WTC11 (cell line): ENCODE data around the gene SSC5D. TPM values are rescaled to one million over a fixed set of nuclear protein-coding genes. Genes with fewer than 3 reads are reported as not detected.
A peak's percentile ranks its signal among the peaks of the same experiment; 100 is the strongest.

Source experiments
- ATAC-seq: fragments of 200-7000 bp; cut with Tn5 transposase; 2 replicates; pipeline ENCODE4 v1.10.0; 2021; ENCODE audit warnings: mild to moderate bottlenecking, moderate library complexity
- CTCF ChIA-PET: fragments of 300-600 bp; sonication (Branson Sonifier 250); formaldehyde crosslinking; loops from one replicate; lab custom pipeline; 2021; ENCODE audit warnings: antibody characterized with exemption; lab: Charles Lee
- POLR2A ChIA-PET: fragments of 350-600 bp; sonication (Branson Sonifier 250); formaldehyde crosslinking; loops from one replicate; lab custom pipeline; 2021; ENCODE audit warnings: antibody characterized with exemption; lab: Charles Lee
- DNase-seq: peaks from one replicate; pipeline ENCODE4 v3.0.0; 2021; ENCODE audit warnings: low spot score
- H3K27ac Mint-ChIP-seq: 2 replicates; pipeline ENCODE4 v1.8.0; 2021; ENCODE audit warnings: mixed read lengths
- H3K27me3 Mint-ChIP-seq: 2 replicates; pipeline ENCODE4 v1.8.0; 2021; ENCODE audit warnings: low read depth, mild to moderate bottlenecking, moderate library complexity, mixed read lengths
- H3K36me3 Mint-ChIP-seq: 2 replicates; pipeline ENCODE4 v1.8.0; 2021; ENCODE audit warnings: mixed read lengths
- H3K4me1 Mint-ChIP-seq: 2 replicates; pipeline ENCODE4 v1.8.0; 2022; ENCODE audit warnings: mixed read lengths
- H3K4me3 Mint-ChIP-seq: 2 replicates; pipeline ENCODE4 v1.8.0; 2021; ENCODE audit warnings: mild to moderate bottlenecking, moderate library complexity, mixed read lengths
- H3K9me3 Mint-ChIP-seq: 2 replicates; pipeline ENCODE4 v1.8.0; 2021; ENCODE audit warnings: mixed read lengths
- ETV6 ChIP-seq: sonication (generic); formaldehyde crosslinking; IDR thresholded peaks from 2 replicates; pipeline ENCODE4 v1.8.1; 2022; ENCODE audit warnings: mild to moderate bottlenecking, missing genetic modification reagents
- GABPB1 ChIP-seq: sonication (generic); formaldehyde crosslinking; IDR thresholded peaks from 2 replicates; pipeline ENCODE4 v1.8.1; 2023; ENCODE audit warnings: mild to moderate bottlenecking, missing genetic modification reagents
- JUN ChIP-seq: sonication (generic); formaldehyde crosslinking; IDR thresholded peaks from 2 replicates; pipeline ENCODE4 v1.8.0; 2023; ENCODE audit warnings: mild to moderate bottlenecking, missing genetic modification reagents
- NFATC4 ChIP-seq: fragments of 250-450 bp; sonication (Bioruptor Pico); IDR thresholded peaks from 2 replicates; pipeline ENCODE4 v1.9.0; 2021; ENCODE audit warnings: mild to moderate bottlenecking
- NR2C2 ChIP-seq: sonication (generic); formaldehyde crosslinking; IDR thresholded peaks from 2 replicates; pipeline ENCODE4 v1.8.0; 2022; ENCODE audit warnings: mild to moderate bottlenecking, missing genetic modification reagents
- SOX15 ChIP-seq: fragments of 250-450 bp; sonication (Bioruptor Pico); IDR thresholded peaks from 2 replicates; pipeline ENCODE4 v1.9.0; 2021; ENCODE audit warnings: mild to moderate bottlenecking
- TEAD4 ChIP-seq: sonication (generic); formaldehyde crosslinking; IDR thresholded peaks from 2 replicates; pipeline ENCODE4 v1.8.0; 2022; ENCODE audit warnings: mild to moderate bottlenecking, missing genetic modification reagents
- ZNF138 ChIP-seq: sonication (generic); formaldehyde crosslinking; conservative IDR thresholded peaks from 2 replicates; pipeline ENCODE4 v1.8.1; 2022; ENCODE audit warnings: mild to moderate bottlenecking, moderate library complexity, missing genetic modification reagents
- ZNF232 ChIP-seq: sonication (generic); formaldehyde crosslinking; IDR thresholded peaks from 2 replicates; pipeline ENCODE4 v1.8.0; 2022; ENCODE audit warnings: mild to moderate bottlenecking, missing genetic modification reagents
- ZNF416 ChIP-seq: fragments of 250-450 bp; sonication (Bioruptor Pico); IDR thresholded peaks from 2 replicates; pipeline ENCODE4 v1.9.0; 2021; ENCODE audit warnings: mild to moderate bottlenecking, inconsistent platforms
- total RNA-seq: library from RNA; stranded (reverse); gene quantifications from 3 replicates; pipeline ENCODE4 v1.2.3, GENCODE V29; 2021
- TF ChIP-seq, protein P1 (sequence below): sonication (generic); formaldehyde crosslinking; IDR thresholded peaks from 2 replicates; pipeline ENCODE4 v1.8.0; 2022; ENCODE audit warnings: missing genetic modification reagents
- TF ChIP-seq, protein P2 (sequence below): sonication (generic); formaldehyde crosslinking; IDR thresholded peaks from 2 replicates; pipeline ENCODE4 v1.8.1; 2023; ENCODE audit warnings: mild to moderate bottlenecking, missing genetic modification reagents
- TF ChIP-seq, protein P3 (sequence below): sonication (generic); formaldehyde crosslinking; IDR thresholded peaks from 2 replicates; pipeline ENCODE4 v1.8.1; 2023; ENCODE audit warnings: mild to moderate bottlenecking, missing genetic modification reagents
- TF ChIP-seq, protein P4 (sequence below): sonication (generic); formaldehyde crosslinking; conservative IDR thresholded peaks from 2 replicates; pipeline ENCODE4 v1.8.1; 2023; ENCODE audit warnings: mild to moderate bottlenecking, low read depth, missing genetic modification reagents, moderate library complexity

The SSC5D gene
- total RNA-seq, 1 experiment from 2014 or later = 2.9 TPM

DNA sequence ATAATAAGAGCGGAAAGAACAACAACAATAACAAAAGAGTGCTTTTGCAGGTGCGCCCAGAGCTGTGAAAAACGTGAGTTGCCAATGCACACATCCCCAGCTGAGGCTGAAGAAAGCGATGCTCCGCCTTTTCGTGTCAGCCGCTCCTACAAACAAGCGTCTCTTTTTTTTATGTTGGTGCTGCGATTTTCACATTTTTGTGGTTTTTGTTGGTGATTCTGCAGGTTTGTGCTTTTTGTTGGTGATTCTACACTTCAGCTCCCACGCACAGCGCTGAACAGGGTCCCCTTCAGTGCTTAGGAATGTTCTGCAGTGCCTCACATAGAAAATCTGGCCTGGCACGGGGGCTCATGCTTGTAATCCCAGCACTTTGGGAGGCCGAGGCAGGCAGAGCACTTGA is 64.4 kb downstream of the SSC5D start:
- Mint-ChIP-seq H3K36me3 (no peaks in the 10 kb centered on the region), H3K27ac (no peak overlapping the region; the same call in 1 of the 2 replicates), H3K27me3 (peaks cover 9% of the 10 kb centered on the region), H3K4me1 (peaks cover 37% of the 10 kb centered on the region)
- DNase-seq (no peak), ATAC-seq (no peak)
- POLR2A ChIA-PET = no interaction called here
- TF ChIP-seq SOX15 = no peak
- TF ChIP-seq, protein P1, sequence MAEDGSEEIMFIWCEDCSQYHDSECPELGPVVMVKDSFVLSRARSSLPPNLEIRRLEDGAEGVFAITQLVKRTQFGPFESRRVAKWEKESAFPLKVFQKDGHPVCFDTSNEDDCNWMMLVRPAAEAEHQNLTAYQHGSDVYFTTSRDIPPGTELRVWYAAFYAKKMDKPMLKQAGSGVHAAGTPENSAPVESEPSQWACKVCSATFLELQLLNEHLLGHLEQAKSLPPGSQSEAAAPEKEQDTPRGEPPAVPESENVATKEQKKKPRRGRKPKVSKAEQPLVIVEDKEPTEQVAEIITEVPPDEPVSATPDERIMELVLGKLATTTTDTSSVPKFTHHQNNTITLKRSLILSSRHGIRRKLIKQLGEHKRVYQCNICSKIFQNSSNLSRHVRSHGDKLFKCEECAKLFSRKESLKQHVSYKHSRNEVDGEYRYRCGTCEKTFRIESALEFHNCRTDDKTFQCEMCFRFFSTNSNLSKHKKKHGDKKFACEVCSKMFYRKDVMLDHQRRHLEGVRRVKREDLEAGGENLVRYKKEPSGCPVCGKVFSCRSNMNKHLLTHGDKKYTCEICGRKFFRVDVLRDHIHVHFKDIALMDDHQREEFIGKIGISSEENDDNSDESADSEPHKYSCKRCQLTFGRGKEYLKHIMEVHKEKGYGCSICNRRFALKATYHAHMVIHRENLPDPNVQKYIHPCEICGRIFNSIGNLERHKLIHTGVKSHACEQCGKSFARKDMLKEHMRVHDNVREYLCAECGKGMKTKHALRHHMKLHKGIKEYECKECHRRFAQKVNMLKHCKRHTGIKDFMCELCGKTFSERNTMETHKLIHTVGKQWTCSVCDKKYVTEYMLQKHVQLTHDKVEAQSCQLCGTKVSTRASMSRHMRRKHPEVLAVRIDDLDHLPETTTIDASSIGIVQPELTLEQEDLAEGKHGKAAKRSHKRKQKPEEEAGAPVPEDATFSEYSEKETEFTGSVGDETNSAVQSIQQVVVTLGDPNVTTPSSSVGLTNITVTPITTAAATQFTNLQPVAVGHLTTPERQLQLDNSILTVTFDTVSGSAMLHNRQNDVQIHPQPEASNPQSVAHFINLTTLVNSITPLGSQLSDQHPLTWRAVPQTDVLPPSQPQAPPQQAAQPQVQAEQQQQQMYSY (CRISPR knock-in tag) = peak; percentile 63
- TF ChIP-seq, all 79 proteins: peak for 1
- Mint-ChIP-seq H3K9me3 (no peaks in the 10 kb centered on the region), H3K4me3 (peak overlapping the region; percentile 26; the same call in 1 of the 2 replicates)
- CTCF ChIA-PET = interaction anchor here (0.6 to 2.1 kb wide), 9 partner anchors 17 to 817 kb away, joined by 3 to 10 read pairs (median 4); partner anchors contain the start of genes ISOC2 and ZNF865

DNA sequence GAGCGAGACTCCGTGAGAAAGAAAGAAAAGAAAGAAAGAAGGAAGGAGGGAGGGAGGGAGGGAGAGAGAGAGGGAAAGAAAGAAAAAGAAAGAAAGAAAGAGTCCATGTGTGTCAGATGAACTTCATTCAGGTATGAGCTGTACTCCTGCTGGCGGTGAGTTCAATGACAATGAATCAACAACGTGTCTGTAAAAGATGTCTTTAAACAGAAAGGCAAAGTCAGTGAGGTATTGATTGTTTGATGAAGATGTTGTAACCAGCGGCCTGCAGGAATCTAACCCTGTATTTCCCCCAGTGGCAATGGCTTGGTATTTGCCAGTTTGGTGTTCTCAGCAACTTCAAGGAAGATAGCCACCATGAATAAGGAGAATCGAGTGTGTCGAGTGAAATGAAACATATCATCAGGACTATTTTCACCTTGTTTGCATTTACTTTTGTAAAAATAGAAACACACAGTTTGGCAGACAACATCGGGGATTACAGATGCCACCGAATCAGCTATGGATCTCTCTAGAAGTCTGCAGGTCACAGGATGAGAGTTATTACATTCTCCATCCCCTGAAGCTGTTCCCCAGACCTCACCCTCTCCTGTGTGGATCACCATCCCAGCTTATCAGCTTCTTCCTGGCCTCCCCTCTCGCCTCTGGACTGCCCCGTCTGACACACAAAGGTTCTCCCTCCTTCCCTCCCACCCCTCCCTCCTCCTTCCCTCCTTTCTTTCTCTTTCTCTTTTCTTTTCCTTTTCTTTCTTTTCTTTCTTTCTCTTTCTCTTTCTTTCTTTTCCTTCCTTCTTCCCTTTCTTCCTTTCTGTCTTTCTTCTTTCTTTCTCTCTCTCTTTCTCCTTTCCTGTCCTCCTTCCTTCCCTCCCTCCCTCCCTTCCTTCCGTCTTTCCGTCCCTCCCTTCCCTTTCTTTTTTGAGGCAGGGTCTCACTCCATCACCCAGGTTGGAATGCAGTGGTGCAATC is 65.3 kb downstream of the SSC5D start:
- no peak for ATAC-seq
- no peak for DNase-seq
- H3K9me3 Mint-ChIP-seq = no peaks in the 10 kb centered on the region
- peak overlapping the region; percentile 26; the same call in 1 of the 2 replicates for H3K4me3 Mint-ChIP-seq
- ChIA-PET CTCF (interaction anchor here (0.6 to 2.1 kb wide), 9 partner anchors 37 to 816 kb away, joined by 3 to 10 read pairs (median 4); partner anchors contain the start of genes ISOC2 and ZNF865), POLR2A (no interaction called here)
- H3K27me3 Mint-ChIP-seq = peaks cover 9% of the 10 kb centered on the region
- peak; percentile 37; the same call in 1 of the 2 replicates for TF ChIP-seq GABPB1 (CRISPR knock-in tag)
- TF ChIP-seq, protein P2, sequence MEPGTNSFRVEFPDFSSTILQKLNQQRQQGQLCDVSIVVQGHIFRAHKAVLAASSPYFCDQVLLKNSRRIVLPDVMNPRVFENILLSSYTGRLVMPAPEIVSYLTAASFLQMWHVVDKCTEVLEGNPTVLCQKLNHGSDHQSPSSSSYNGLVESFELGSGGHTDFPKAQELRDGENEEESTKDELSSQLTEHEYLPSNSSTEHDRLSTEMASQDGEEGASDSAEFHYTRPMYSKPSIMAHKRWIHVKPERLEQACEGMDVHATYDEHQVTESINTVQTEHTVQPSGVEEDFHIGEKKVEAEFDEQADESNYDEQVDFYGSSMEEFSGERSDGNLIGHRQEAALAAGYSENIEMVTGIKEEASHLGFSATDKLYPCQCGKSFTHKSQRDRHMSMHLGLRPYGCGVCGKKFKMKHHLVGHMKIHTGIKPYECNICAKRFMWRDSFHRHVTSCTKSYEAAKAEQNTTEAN (CRISPR knock-in tag) = no peak
- H3K36me3 Mint-ChIP-seq = no peaks in the 10 kb centered on the region
- no peak overlapping the region for H3K27ac Mint-ChIP-seq
- peaks cover 33% of the 10 kb centered on the region for H3K4me1 Mint-ChIP-seq

DNA sequence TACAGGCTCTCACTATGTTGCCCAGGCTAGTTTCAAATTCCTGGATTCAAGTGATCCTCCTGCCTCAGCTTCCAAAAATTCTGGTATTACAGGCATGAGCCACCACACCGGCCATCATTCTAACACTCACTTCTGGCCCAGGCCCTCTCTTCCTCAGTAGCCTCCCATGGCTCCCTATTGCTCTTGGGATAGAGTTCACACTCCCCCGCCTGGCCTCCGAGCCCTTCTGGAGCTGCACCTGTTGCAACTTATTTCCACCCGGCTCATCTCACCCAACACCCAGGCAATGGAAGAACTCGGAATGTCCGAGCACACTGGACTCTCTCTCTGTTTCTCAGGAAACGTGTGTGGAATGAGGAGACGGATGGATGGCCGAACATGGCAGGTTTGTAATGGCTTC is 66.1 kb downstream of the SSC5D start:
- no peak overlapping the region for H3K27ac Mint-ChIP-seq
- H3K4me3 Mint-ChIP-seq = no peak overlapping the region
- H3K27me3 Mint-ChIP-seq = peaks cover 9% of the 10 kb centered on the region
- no peaks in the 10 kb centered on the region for H3K36me3 Mint-ChIP-seq
- no peaks in the 10 kb centered on the region for H3K9me3 Mint-ChIP-seq
- peaks cover 33% of the 10 kb centered on the region for H3K4me1 Mint-ChIP-seq
- ChIA-PET POLR2A (interaction anchor here (0.6 to 0.8 kb wide), 2 partner anchors 20 to 77 kb away, joined by 3 to 8 read pairs; no protein-coding TSS in a partner anchor), CTCF (interaction anchor here (1.3 kb wide), 1 partner anchor 77 kb away, joined by 5 read pairs; no protein-coding TSS in a partner anchor)
- DNase-seq = no peak
- no peak for ATAC-seq
- TF ChIP-seq ZNF416 (CRISPR knock-in tag) = no peak
- no peak for TF ChIP-seq JUN (CRISPR knock-in tag)
- no peak for TF ChIP-seq TEAD4 (CRISPR knock-in tag)
- TF ChIP-seq NR2C2 (CRISPR knock-in tag) = no peak
- TF ChIP-seq ZNF232 = no peak
- no peak for TF ChIP-seq ETV6 (CRISPR knock-in tag)
- TF ChIP-seq GABPB1 (CRISPR knock-in tag) = no peak
- TF ChIP-seq NFATC4 = no peak
- TF ChIP-seq, protein P3, sequence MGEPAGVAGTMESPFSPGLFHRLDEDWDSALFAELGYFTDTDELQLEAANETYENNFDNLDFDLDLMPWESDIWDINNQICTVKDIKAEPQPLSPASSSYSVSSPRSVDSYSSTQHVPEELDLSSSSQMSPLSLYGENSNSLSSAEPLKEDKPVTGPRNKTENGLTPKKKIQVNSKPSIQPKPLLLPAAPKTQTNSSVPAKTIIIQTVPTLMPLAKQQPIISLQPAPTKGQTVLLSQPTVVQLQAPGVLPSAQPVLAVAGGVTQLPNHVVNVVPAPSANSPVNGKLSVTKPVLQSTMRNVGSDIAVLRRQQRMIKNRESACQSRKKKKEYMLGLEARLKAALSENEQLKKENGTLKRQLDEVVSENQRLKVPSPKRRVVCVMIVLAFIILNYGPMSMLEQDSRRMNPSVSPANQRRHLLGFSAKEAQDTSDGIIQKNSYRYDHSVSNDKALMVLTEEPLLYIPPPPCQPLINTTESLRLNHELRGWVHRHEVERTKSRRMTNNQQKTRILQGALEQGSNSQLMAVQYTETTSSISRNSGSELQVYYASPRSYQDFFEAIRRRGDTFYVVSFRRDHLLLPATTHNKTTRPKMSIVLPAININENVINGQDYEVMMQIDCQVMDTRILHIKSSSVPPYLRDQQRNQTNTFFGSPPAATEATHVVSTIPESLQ (CRISPR knock-in tag) = no peak
- TF ChIP-seq, protein P4, sequence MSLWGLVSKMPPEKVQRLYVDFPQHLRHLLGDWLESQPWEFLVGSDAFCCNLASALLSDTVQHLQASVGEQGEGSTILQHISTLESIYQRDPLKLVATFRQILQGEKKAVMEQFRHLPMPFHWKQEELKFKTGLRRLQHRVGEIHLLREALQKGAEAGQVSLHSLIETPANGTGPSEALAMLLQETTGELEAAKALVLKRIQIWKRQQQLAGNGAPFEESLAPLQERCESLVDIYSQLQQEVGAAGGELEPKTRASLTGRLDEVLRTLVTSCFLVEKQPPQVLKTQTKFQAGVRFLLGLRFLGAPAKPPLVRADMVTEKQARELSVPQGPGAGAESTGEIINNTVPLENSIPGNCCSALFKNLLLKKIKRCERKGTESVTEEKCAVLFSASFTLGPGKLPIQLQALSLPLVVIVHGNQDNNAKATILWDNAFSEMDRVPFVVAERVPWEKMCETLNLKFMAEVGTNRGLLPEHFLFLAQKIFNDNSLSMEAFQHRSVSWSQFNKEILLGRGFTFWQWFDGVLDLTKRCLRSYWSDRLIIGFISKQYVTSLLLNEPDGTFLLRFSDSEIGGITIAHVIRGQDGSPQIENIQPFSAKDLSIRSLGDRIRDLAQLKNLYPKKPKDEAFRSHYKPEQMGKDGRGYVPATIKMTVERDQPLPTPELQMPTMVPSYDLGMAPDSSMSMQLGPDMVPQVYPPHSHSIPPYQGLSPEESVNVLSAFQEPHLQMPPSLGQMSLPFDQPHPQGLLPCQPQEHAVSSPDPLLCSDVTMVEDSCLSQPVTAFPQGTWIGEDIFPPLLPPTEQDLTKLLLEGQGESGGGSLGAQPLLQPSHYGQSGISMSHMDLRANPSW (CRISPR knock-in tag) = no peak
- no peak for TF ChIP-seq ZNF138 (CRISPR knock-in tag)
- TF ChIP-seq, all 79 proteins: peak for 0
